ENCODE data around the gene POLR2H.

POLR2H gene

GRCh38 chr3:184354754-184355153 is 6.8 kb upstream of the POLR2H start:
- Histone ChIP-seq H3K4me3 (ENCODE audit: low read length) (no peak overlapping the region), H3K9ac (ENCODE audit: low read depth, low read length) (no peak overlapping the region), H3K27ac (ENCODE audit: low read length) (no peak overlapping the region), H3K36me3 (ENCODE audit: insufficient read depth, low read depth, low read length) (peaks cover 70% of the 10 kb centered on the region), H3K4me1 (ENCODE audit: insufficient read depth, low read length) (no peaks in the 10 kb centered on the region; the same call in 1 of the 2 replicates), H3K27me3 (ENCODE audit: insufficient read depth, low read length) (no peaks in the 10 kb centered on the region), H3K9me3 (ENCODE audit: insufficient read depth, low read depth, low read length) (no peaks in the 10 kb centered on the region)

- Histone ChIP-seq H3K4me3 (ENCODE audit: low read length) (no peak overlapping the region), H3K27ac (ENCODE audit: low read length) (no peak overlapping the region), H3K36me3 (ENCODE audit: insufficient read depth, low read depth, low read length) (peaks cover 70% of the 10 kb centered on the region), H3K27me3 (ENCODE audit: insufficient read depth, low read length) (peaks cover 4% of the 10 kb centered on the region), H3K4me1 (ENCODE audit: insufficient read depth, low read length) (peaks cover 4% of the 10 kb centered on the region), H3K9ac (ENCODE audit: low read depth, low read length) (no peak overlapping the region), H3K9me3 (ENCODE audit: insufficient read depth, low read depth, low read length) (no peaks in the 10 kb centered on the region)
These were observed 6.1 kb upstream of the POLR2H start for GRCh38 chr3:184355261-184356040.

- H3K27me3 ChIP-seq (ENCODE audit: insufficient read depth, low read length): peaks cover 13% of the 10 kb centered on the region
- H3K9me3 ChIP-seq (ENCODE audit: insufficient read depth, low read depth, low read length): no peaks in the 10 kb centered on the region
- H3K9ac ChIP-seq (ENCODE audit: low read depth, low read length): no peak overlapping the region
- H3K4me3 ChIP-seq (ENCODE audit: low read length): no peak overlapping the region
- no peak overlapping the region for H3K27ac ChIP-seq (ENCODE audit: low read length)
- peaks cover 9% of the 10 kb centered on the region for H3K4me1 ChIP-seq (ENCODE audit: insufficient read depth, low read length)
- H3K36me3 ChIP-seq (ENCODE audit: insufficient read depth, low read depth, low read length): peaks cover 53% of the 10 kb centered on the region
These were observed 4.0 kb upstream of the POLR2H start for GRCh38 chr3:184357248-184358123.

- no peak overlapping the region for H3K4me3 ChIP-seq (ENCODE audit: low read length)
- peaks cover 9% of the 10 kb centered on the region for H3K4me1 ChIP-seq (ENCODE audit: insufficient read depth, low read length)
- no peak overlapping the region for H3K27ac ChIP-seq (ENCODE audit: low read length)
- peaks cover 45% of the 10 kb centered on the region for H3K36me3 ChIP-seq (ENCODE audit: insufficient read depth, low read depth, low read length)
- no peaks in the 10 kb centered on the region for H3K9me3 ChIP-seq (ENCODE audit: insufficient read depth, low read depth, low read length)
- no peak overlapping the region for H3K9ac ChIP-seq (ENCODE audit: low read depth, low read length)
- peaks cover 13% of the 10 kb centered on the region for H3K27me3 ChIP-seq (ENCODE audit: insufficient read depth, low read length)
These were observed 3.3 kb upstream of the POLR2H start for GRCh38 chr3:184358124-184358767.

- no peaks in the 10 kb centered on the region for H3K9me3 ChIP-seq (ENCODE audit: insufficient read depth, low read depth, low read length)
- H3K9ac ChIP-seq (ENCODE audit: low read depth, low read length): no peak overlapping the region
- H3K27me3 ChIP-seq (ENCODE audit: insufficient read depth, low read length): peaks cover 13% of the 10 kb centered on the region
- H3K27ac ChIP-seq (ENCODE audit: low read length): no peak overlapping the region
- peaks cover 10% of the 10 kb centered on the region for H3K4me1 ChIP-seq (ENCODE audit: insufficient read depth, low read length)
- peaks cover 38% of the 10 kb centered on the region for H3K36me3 ChIP-seq (ENCODE audit: insufficient read depth, low read depth, low read length)
- H3K4me3 ChIP-seq (ENCODE audit: low read length): no peak overlapping the region
These were observed 2.6 kb upstream of the POLR2H start for GRCh38 chr3:184358921-184359350.

- no peak overlapping the region; the same call in 1 of the 2 replicates for H3K4me3 ChIP-seq (ENCODE audit: low read length)
- H3K27ac ChIP-seq (ENCODE audit: low read length): no peak overlapping the region
- H3K36me3 ChIP-seq (ENCODE audit: insufficient read depth, low read depth, low read length): peaks cover 35% of the 10 kb centered on the region
- H3K9ac ChIP-seq (ENCODE audit: low read depth, low read length): no peak overlapping the region
- H3K9me3 ChIP-seq (ENCODE audit: insufficient read depth, low read depth, low read length): no peaks in the 10 kb centered on the region
- peaks cover 13% of the 10 kb centered on the region for H3K4me1 ChIP-seq (ENCODE audit: insufficient read depth, low read length)
- peaks cover 13% of the 10 kb centered on the region for H3K27me3 ChIP-seq (ENCODE audit: insufficient read depth, low read length)
These were observed 1.9 kb upstream of the POLR2H start for GRCh38 chr3:184359610-184360009.

- Histone ChIP-seq H3K9ac (ENCODE audit: low read depth, low read length) (peak overlapping the region; percentile 51; the same call in 1 of the 2 replicates), H3K4me3 (ENCODE audit: low read length) (peak overlapping the region; percentile 96), H3K27ac (ENCODE audit: low read length) (no peak overlapping the region)
These were observed 1.2 kb upstream of the POLR2H start for GRCh38 chr3:184360070-184360928.

GRCh38 chr3:184360929-184361531 is 480 bp upstream of the POLR2H start:
- H3K36me3 ChIP-seq (ENCODE audit: insufficient read depth, low read depth, low read length): peaks cover 32% of the 10 kb centered on the region
- H3K27me3 ChIP-seq (ENCODE audit: insufficient read depth, low read length): peaks cover 13% of the 10 kb centered on the region
- H3K27ac ChIP-seq (ENCODE audit: low read length): no peak overlapping the region
- no peaks in the 10 kb centered on the region for H3K9me3 ChIP-seq (ENCODE audit: insufficient read depth, low read depth, low read length)
- H3K4me1 ChIP-seq (ENCODE audit: insufficient read depth, low read length): peaks cover 13% of the 10 kb centered on the region
- H3K4me3 ChIP-seq (ENCODE audit: low read length): peak overlapping the region; percentile 96
- H3K9ac ChIP-seq (ENCODE audit: low read depth, low read length): peak overlapping the region; percentile 51

More at GRCh38 chr3:184360070-184360928, 1.2 kb upstream of the POLR2H start:
- peaks cover 35% of the 10 kb centered on the region for H3K36me3 ChIP-seq (ENCODE audit: insufficient read depth, low read depth, low read length)
- no peaks in the 10 kb centered on the region for H3K9me3 ChIP-seq (ENCODE audit: insufficient read depth, low read depth, low read length)
- H3K27me3 ChIP-seq (ENCODE audit: insufficient read depth, low read length): peaks cover 13% of the 10 kb centered on the region
- peaks cover 13% of the 10 kb centered on the region for H3K4me1 ChIP-seq (ENCODE audit: insufficient read depth, low read length)

GRCh38 chr3:184361932-184362667 is 590 bp downstream of the POLR2H start:
- Histone ChIP-seq H3K27ac (ENCODE audit: low read length) (no peak overlapping the region), H3K27me3 (ENCODE audit: insufficient read depth, low read length) (peaks cover 13% of the 10 kb centered on the region), H3K36me3 (ENCODE audit: insufficient read depth, low read depth, low read length) (peaks cover 33% of the 10 kb centered on the region), H3K9me3 (ENCODE audit: insufficient read depth, low read depth, low read length) (no peaks in the 10 kb centered on the region), H3K4me1 (ENCODE audit: insufficient read depth, low read length) (peaks cover 13% of the 10 kb centered on the region), H3K9ac (ENCODE audit: low read depth, low read length) (peak overlapping the region; percentile 96; the same call in 1 of the 2 replicates), H3K4me3 (ENCODE audit: low read length) (peak overlapping the region; percentile 96)

Measured in iPS-20b (cell line).